H1 (cell line): Measurements from ENCODE around the gene RBM14. TPM values are rescaled to one million over a fixed set of nuclear protein-coding genes. Genes with fewer than 3 reads are reported as not detected.

Source experiments
- CTCF ChIA-PET: fragments of 300-600 bp; sonication (Branson Sonifier 250); formaldehyde crosslinking; loops from one replicate; lab custom pipeline; 2021; ENCODE audit not compliant: partially characterized antibody; lab: Charles Lee
- POLR2A ChIA-PET: fragments of 300-600 bp; sonication (Branson Sonifier 250); formaldehyde crosslinking; loops from one replicate; lab custom pipeline; 2021; ENCODE audit warnings: inconsistent platforms; ENCODE audit not compliant: partially characterized antibody; lab: Charles Lee
- DNase-seq, 2 experiments: peaks; one replicate each; pipeline versions ENCODE4 v3.0.0 to v3.0.0-alpha.2; 2010 to 2022; ENCODE audit warnings: low spot score in 2 of 2, low read depth in 1 of 2, mixed read lengths in 1 of 2
- FAIRE-seq: peaks from 2 replicates; lab custom pipeline; 2011; peaks lifted over from hg19 to GRCh38; lab: Jason Lieb, UNC
- H2AFZ ChIP-seq: 2 replicates; pipeline ENCODE4 v1.8.1; 2012; ENCODE audit warnings: low read length, inconsistent platforms
- H2AK5ac ChIP-seq: 2 replicates; pipeline ENCODE4 v1.6.1; 2013; ENCODE audit warnings: low read depth, low read length
- H2BK120ac ChIP-seq: replicated peaks from 2 replicates; pipeline ENCODE3; 2013; ENCODE audit warnings: low read depth, low read length, inconsistent platforms
- H2BK12ac ChIP-seq: 2 replicates; pipeline ENCODE4 v1.6.1; 2013; ENCODE audit warnings: low read depth, low read length
- H2BK15ac ChIP-seq: 2 replicates; pipeline ENCODE4 v1.6.1; 2013; ENCODE audit warnings: low read length
- H2BK20ac ChIP-seq: 2 replicates; pipeline ENCODE4 v1.6.1; 2013; ENCODE audit warnings: low read length
- H2BK5ac ChIP-seq: 2 replicates; pipeline ENCODE4 v1.6.1; 2013; ENCODE audit warnings: low read depth, low read length
- H3K14ac ChIP-seq: 2 replicates; pipeline ENCODE4 v1.6.1; 2013; ENCODE audit warnings: inconsistent platforms; ENCODE audit not compliant: insufficient read length
- H3K18ac ChIP-seq: 2 replicates; pipeline ENCODE4 v1.6.1; 2013; ENCODE audit warnings: low read length; ENCODE audit errors: extremely low read depth
- H3K23ac ChIP-seq: 2 replicates; pipeline ENCODE4 v1.6.1; 2013; ENCODE audit warnings: inconsistent platforms; ENCODE audit not compliant: insufficient read length
- H3K23me2 ChIP-seq: 2 replicates; pipeline ENCODE4 v1.6.1; 2013; ENCODE audit warnings: low read depth, low read length
- H3K27ac ChIP-seq: 2 replicates; pipeline ENCODE4 v1.6.1; 2011; ENCODE audit warnings: low read depth, low read length, inconsistent platforms
- H3K27me3 ChIP-seq, 4 experiments: replicated peaks in 1 of 4; 1 replicate in 1 of 4; 2 replicates in 3 of 4; pipeline versions ENCODE4 v1.6.1 to v1.8.1; 2011 to 2013; ENCODE audit warnings: low read length in 3 of 4, mild to moderate bottlenecking in 3 of 4, inconsistent platforms in 2 of 4, mixed read lengths in 2 of 4, moderate library complexity in 1 of 4; ENCODE audit not compliant: control insufficient read depth in 3 of 4, insufficient read depth in 3 of 4; ENCODE audit errors: extremely low read depth in 1 of 4
- H3K36me3 ChIP-seq, 4 experiments: 2 replicates each; pipeline versions ENCODE4 v1.6.1 to v1.8.1; 2011 to 2013; ENCODE audit warnings: mild to moderate bottlenecking in 4 of 4, low read length in 3 of 4, moderate library complexity in 2 of 4, control low read depth in 1 of 4, inconsistent platforms in 1 of 4; ENCODE audit not compliant: insufficient read depth in 4 of 4, control insufficient read depth in 2 of 4
- H3K4ac ChIP-seq: replicated peaks from 2 replicates; pipeline ENCODE3; 2013; ENCODE audit warnings: low read length, low read depth, mixed read lengths, inconsistent platforms; ENCODE audit not compliant: insufficient read length
- H3K4me1 ChIP-seq, 4 experiments: replicated peaks in 1 of 4; 1 replicate in 1 of 4; 2 replicates in 3 of 4; pipeline versions ENCODE4 v1.6.1 to v1.8.1; 2011 to 2013; ENCODE audit warnings: low read length in 3 of 4, inconsistent platforms in 2 of 4, mixed read lengths in 1 of 4; ENCODE audit not compliant: insufficient read depth in 4 of 4, control insufficient read depth in 3 of 4
- H3K4me2 ChIP-seq, 2 experiments: 2 replicates each; pipeline versions ENCODE4 v1.6.1 to v1.8.1; 2011 to 2013; ENCODE audit warnings: low read depth in 2 of 2, low read length in 2 of 2, control low read depth in 1 of 2, inconsistent platforms in 1 of 2, mild to moderate bottlenecking in 1 of 2; ENCODE audit not compliant: insufficient read depth in 1 of 2
- H3K4me3 ChIP-seq, 4 experiments: fragments of 200-600, 300-600 bp in 1 of 4; sonication (generic), shearing (Covaris generic), sonication (Bioruptor Twin) in 1 of 4; 2 replicates each; pipeline versions ENCODE4 v1.5.1 to v1.8.1; 2011 to 2016; ENCODE audit warnings: low read length in 4 of 4, low read depth in 3 of 4, control low read depth in 2 of 4, inconsistent platforms in 2 of 4, mild to moderate bottlenecking in 2 of 4, mixed read lengths in 1 of 4, moderate library complexity in 1 of 4; ENCODE audit not compliant: insufficient read depth in 2 of 4; ENCODE audit errors: extremely low read depth in 1 of 4
- H3K56ac ChIP-seq: replicated peaks from 2 replicates; pipeline ENCODE3; 2013; ENCODE audit warnings: low read depth, mild to moderate bottlenecking, mixed read lengths, low read length, inconsistent platforms; ENCODE audit not compliant: insufficient read length
- H3K79me1 ChIP-seq: 2 replicates; pipeline ENCODE4 v1.6.1; 2013; ENCODE audit warnings: low read depth, low read length, control low read depth
- H3K79me2 ChIP-seq, 2 experiments: 2 replicates each; pipeline versions ENCODE4 v1.6.1 to v1.8.1; 2012 to 2013; ENCODE audit warnings: low read length in 2 of 2, mild to moderate bottlenecking in 2 of 2, inconsistent platforms in 1 of 2; ENCODE audit not compliant: insufficient read depth in 2 of 2, control insufficient read depth in 1 of 2
- H3K9ac ChIP-seq, 4 experiments: replicated peaks in 1 of 4; 1 replicate in 1 of 4; 2 replicates in 3 of 4; pipeline versions ENCODE4 v1.6.1 to v1.8.1; 2011 to 2013; ENCODE audit warnings: low read depth in 3 of 4, low read length in 3 of 4, control low read depth in 2 of 4, mild to moderate bottlenecking in 2 of 4, moderate library complexity in 2 of 4, inconsistent platforms in 1 of 4; ENCODE audit errors: extremely low read depth in 1 of 4
- H3K9me3 ChIP-seq, 2 experiments: 2 replicates each; pipeline versions ENCODE4 v1.6.1 to v1.8.1; 2012 to 2013; ENCODE audit warnings: mild to moderate bottlenecking in 2 of 2, moderate library complexity in 2 of 2, control low read depth in 1 of 2, inconsistent platforms in 1 of 2, low read depth in 1 of 2, low read length in 1 of 2, mixed read lengths in 1 of 2; ENCODE audit not compliant: insufficient read depth in 2 of 2
- H4K20me1 ChIP-seq, 2 experiments: replicated peaks in 1 of 2; 2 replicates each; pipeline versions ENCODE3 to v1.8.1; 2011 to 2013; ENCODE audit warnings: inconsistent platforms in 2 of 2, low read length in 2 of 2, mild to moderate bottlenecking in 1 of 2; ENCODE audit not compliant: insufficient read depth in 2 of 2, control insufficient read depth in 1 of 2
- H4K5ac ChIP-seq: 2 replicates; pipeline ENCODE4 v1.6.1; 2013; ENCODE audit warnings: low read length, low read depth, mixed read lengths, inconsistent platforms; ENCODE audit not compliant: insufficient read length
- H4K8ac ChIP-seq: 2 replicates; pipeline ENCODE4 v1.8.0; 2013; ENCODE audit warnings: mild to moderate bottlenecking, moderate library complexity, low read length, inconsistent platforms; ENCODE audit not compliant: insufficient read depth; ENCODE audit errors: extremely low read depth
- H4K91ac ChIP-seq: replicated peaks from 2 replicates; pipeline ENCODE3; 2013; ENCODE audit warnings: low read length, mixed read lengths, inconsistent platforms; ENCODE audit not compliant: insufficient read length
- CBX5 ChIP-seq: fragments of 300-800, 300-1000 bp; sonication (generic); IDR thresholded peaks from 2 replicates; pipeline ENCODE4 v1.7.1; 2016; ENCODE audit warnings: antibody characterized with exemption, low read length, low read depth
- KDM1A ChIP-seq: fragments of 200-600, 300-600 bp; sonication (generic); IDR thresholded peaks from 2 replicates; pipeline ENCODE4 v1.7.1; 2016; ENCODE audit warnings: mild to moderate bottlenecking, low read length, borderline replicate concordance
- POLR2A ChIP-seq, 2 experiments: IDR thresholded peaks; 1 replicate in 1 of 2; 2 replicates in 1 of 2; pipeline ENCODE4 v1.6.1; 2011; ENCODE audit warnings: low read depth in 2 of 2, low read length in 2 of 2, mild to moderate bottlenecking in 2 of 2; ENCODE audit errors: control extremely low read depth in 1 of 2
- POLR2AphosphoS5 ChIP-seq: IDR thresholded peaks from 2 replicates; pipeline ENCODE4 v1.6.1; 2011; ENCODE audit warnings: low read depth, low read length
- SP2 ChIP-seq: IDR thresholded peaks from 2 replicates; pipeline ENCODE4 v1.6.1; 2012; ENCODE audit warnings: mild to moderate bottlenecking, low read length, inconsistent platforms
- SUZ12 ChIP-seq: fragments of 200-600 bp; sonication (generic); IDR thresholded peaks from 2 replicates; pipeline ENCODE4 v1.6.1; 2012; ENCODE audit warnings: mild to moderate bottlenecking, inconsistent platforms, low read length, moderate library complexity, mixed read lengths
- TAF1 ChIP-seq: IDR thresholded peaks from 2 replicates; pipeline ENCODE4 v1.6.1; 2011; ENCODE audit warnings: mild to moderate bottlenecking, low read depth, low read length
- WGBS, 2 experiments: shearing (Covaris generic) in 1 of 2; methylation state at CpG; one replicate each; pipeline versions ENCODE4 v1.1.6 to v1.1.7; 2013 to 2015; ENCODE audit warnings: low lambda C conversion rate in 2 of 2, mixed read lengths in 2 of 2, inconsistent platforms in 1 of 2, low coverage in 1 of 2, missing lambda C conversion rate in 1 of 2; ENCODE audit not compliant: insufficient replicate concordance in 2 of 2, insufficient coverage in 1 of 2, insufficient read length in 1 of 2; ENCODE audit errors: extremely low coverage in 1 of 2, missing lambda C conversion rate in 1 of 2; 5-methylcytosine and 5-hydroxymethylcytosine counted together
- polyA plus RNA-seq, 7 experiments: library from polyadenylated mRNA; depleted of rRNA in 3 of 7; stranded (reverse) in 5 of 7; unstranded in 2 of 7; fragments of >200 nt in 5 of 7; fragments of 200-250 nt in 2 of 7; gene quantifications; 1 replicate in 5 of 7; 2 replicates in 1 of 7; 4 replicates in 1 of 7; pipeline versions ENCODE4 v1.2.1 to v1.2.3, GENCODE V29; 2011 to 2013; ENCODE audit warnings: missing spikeins in 2 of 7, mixed read lengths in 2 of 7
- total RNA-seq: library from RNA; stranded (reverse); fragmentation: NEBNext Ultra II Directional; extraction: Animal tissue kit (Norgen Biotek cat#: 25700); gene quantifications from 2 replicates; pipeline ENCODE4 v1.2.1, GENCODE V29; 2021

Gene RBM14
- total and polyA plus RNA-seq, 2 of the 8 experiments (the other 6 are each of a cell fraction or from before 2014, with no cell fraction given), result 67.2 to 142 TPM

- CTCF ChIA-PET, result interaction anchor here (0.9 to 1.4 kb wide), 3 partner anchors 44 to 984 kb away, joined by 3 to 5 read pairs (median 4); no protein-coding TSS in a partner anchor
These were observed 8.8 kb downstream of the RBM14 start for GRCh38 chr11:66625041-66625751.

More at GRCh38 chr11:66625041-66625751, 8.8 kb downstream of the RBM14 start:
- H3K23ac ChIP-seq, result no peak overlapping the region
- H3K9me3 ChIP-seq, result no peaks in the 10 kb centered on the region
- H3K36me3 ChIP-seq, result peaks cover 51 to 91% (median 80%) of the 10 kb centered on the region in 4 experiments
- H3K79me1 ChIP-seq, result peaks cover 31% of the 10 kb centered on the region
- H3K4me2 ChIP-seq, result no peak overlapping the region
- H2BK5ac ChIP-seq, result no peak overlapping the region
- H4K8ac ChIP-seq, result peak overlapping the region; percentile 17
- H2AFZ ChIP-seq, result no peak overlapping the region
- H2BK20ac ChIP-seq, result no peak overlapping the region
- H2AK5ac ChIP-seq, result no peak overlapping the region
- POLR2A ChIA-PET, result interaction anchor here (0.9 to 66.2 kb wide), 7 partner anchors 4 to 82 kb away, joined by 3 to 2165 read pairs (median 4); partner anchors contain the start of genes CCDC87, CCS, RBM14 and RBM4
- H3K56ac ChIP-seq, result no peak overlapping the region
- TF ChIP-seq TAF1 (no peak), SUZ12 (no peak), CBX5 (no peak), POLR2A (IDR thresholded peaks at IDR 0.05; ENCODE audit: control extremely low read depth in 1 of 2, low read depth in 2 of 2, low read length in 2 of 2) (peak in 1 of 2 experiments; percentile 16; a peak in 1 of 3 replicates), SP2 (no peak), POLR2AphosphoS5 (peak; percentile 35; the same call in 1 of the 2 replicates), KDM1A (no peak)
- DNase-seq (no peak), FAIRE-seq (no peak)
- no peak overlapping the region for H3K4ac ChIP-seq
- H3K14ac ChIP-seq, result no peak overlapping the region
- no peak overlapping the region for H3K9ac ChIP-seq
- no peaks in the 10 kb centered on the region for H3K23me2 ChIP-seq
- no peak overlapping the region for H3K4me3 ChIP-seq
- 97% methylated on average over 26 of the region's 26 CpGs; no CpG with 5 or more reads in 1 of the 2 experiments for WGBS, 2 experiments
- H3K18ac ChIP-seq, result no peak overlapping the region
- peaks cover 0 to 3% (median 0%) of the 10 kb centered on the region in 4 experiments; a peak in 1 of 7 replicates for H3K4me1 ChIP-seq
- no peaks in the 10 kb centered on the region for H3K27me3 ChIP-seq
- H4K91ac ChIP-seq, result no peak overlapping the region
- no peak overlapping the region for H4K5ac ChIP-seq
- H4K20me1 ChIP-seq, result peaks cover 61 to 66% of the 10 kb centered on the region in 2 experiments
- H2BK120ac ChIP-seq, result no peak overlapping the region
- no peak overlapping the region for H3K27ac ChIP-seq
- H2BK15ac ChIP-seq, result no peak overlapping the region
- H2BK12ac ChIP-seq, result no peak overlapping the region
- peaks cover 74 to 100% of the 10 kb centered on the region in 2 experiments for H3K79me2 ChIP-seq
